Uterus (tissue), 4 donors: ENCODE measurements around the gene IGF2R. TPM values are rescaled to one million over a fixed set of nuclear protein-coding genes. Genes with fewer than 3 reads are reported as not detected.

Source experiments
- DNase-seq, 2 donors: peaks; one replicate each; pipeline ENCODE4 v3.0.0-alpha.2; 2019 to 2020
- H3K27ac ChIP-seq, 2 donors: fragments of 200-600 bp; sonication (generic); 1 replicate in 1 of 2; 2 replicates in 1 of 2; pipeline ENCODE4 v1.5.1; 2016 to 2018
- H3K27me3 ChIP-seq, 2 donors: fragments of 200-600 bp; sonication (generic); one replicate each; pipeline ENCODE4 v1.5.1; 2018 to 2019; ENCODE audit warnings: control low read depth in 1 of 2
- H3K36me3 ChIP-seq, 2 donors: fragments of 200-600 bp; sonication (generic); one replicate each; pipeline ENCODE4 v1.5.1; 2019; ENCODE audit warnings: control low read depth in 1 of 2
- H3K4me1 ChIP-seq, 2 donors: fragments of 200-600 bp; sonication (generic); one replicate each; pipeline ENCODE4 v1.5.1; 2018 to 2019; ENCODE audit warnings: control low read depth in 1 of 2
- H3K4me3 ChIP-seq, 2 donors: fragments of 200-600 bp; sonication (generic); 1 replicate in 1 of 2; 2 replicates in 1 of 2; pipeline ENCODE4 v1.5.1; 2018 to 2019; ENCODE audit warnings: mild to moderate bottlenecking in 1 of 2
- H3K9me3 ChIP-seq, 2 donors: fragments of 200-600 bp; sonication (generic); one replicate each; pipeline ENCODE4 v1.5.1; 2019; ENCODE audit warnings: control low read depth in 1 of 2
- CTCF ChIP-seq, 4 experiments: fragments of 200-600 bp in 2 of 4; fragments of 450-650 bp in 2 of 4; sonication (generic) in 2 of 4; IDR thresholded peaks; one replicate each; pipeline ENCODE4 v1.5.1; 2016 to 2019; ENCODE audit warnings: antibody characterized with exemption in 4 of 4, mild to moderate bottlenecking in 2 of 4, moderate library complexity in 1 of 4
- POLR2A ChIP-seq, 2 donors: fragments of 450-650 bp; IDR thresholded peaks; one replicate each; pipeline ENCODE4 v1.6.1; 2016; ENCODE audit warnings: antibody characterized with exemption in 2 of 2, mild to moderate bottlenecking in 1 of 2, moderate library complexity in 1 of 2
- intact Hi-C: fragments of 100-400 bp; cut with DNase I; formaldehyde crosslinking; loops from one replicate; pipeline ENCODE4 v1.15.1; 2023; ENCODE audit warnings: low total_unique reads
- total RNA-seq, 4 donors: library from RNA; depleted of rRNA in 3 of 4; stranded (reverse); fragments of >200 nt in 3 of 4; gene quantifications; one replicate each; pipeline versions ENCODE4 v1.1.0 to v1.2.4, GENCODE V29; 2014 to 2023
- donor health status: DM: yes; HTN: yes; CAD: no.

Gene IGF2R
- total RNA-seq, 4 donors from 2014 or later = 36.5 to 91.7 (median 61.7) TPM

GRCh38 chr6:160154471-160154870 is 185.6 kb downstream of the IGF2R start:
- no peak for DNase-seq
- TF ChIP-seq CTCF (IDR thresholded peaks at IDR 0.05) (no peak), POLR2A (IDR thresholded peaks at IDR 0.05) (no peak)
- intact Hi-C loops = no loop called here
- H3K27ac ChIP-seq = no peak overlapping the region
- no peak overlapping the region for H3K4me3 ChIP-seq
- H3K4me1 ChIP-seq = no peaks in the 10 kb centered on the region
- H3K27me3 ChIP-seq = no peaks in the 10 kb centered on the region
- no peaks in the 10 kb centered on the region for H3K9me3 ChIP-seq
- H3K36me3 ChIP-seq = no peaks in the 10 kb centered on the region

GRCh38 chr6:160156842-160157241 is 188.0 kb downstream of the IGF2R start:
- no peaks in the 10 kb centered on the region for H3K9me3 ChIP-seq
- DNase-seq = no peak
- TF ChIP-seq CTCF (IDR thresholded peaks at IDR 0.05) (no peak), POLR2A (IDR thresholded peaks at IDR 0.05) (no peak)
- no peaks in the 10 kb centered on the region for H3K4me1 ChIP-seq
- no peaks in the 10 kb centered on the region for H3K36me3 ChIP-seq
- no peak overlapping the region for H3K27ac ChIP-seq
- intact Hi-C loops = no loop called here
- no peaks in the 10 kb centered on the region for H3K27me3 ChIP-seq
- H3K4me3 ChIP-seq = no peak overlapping the region

- no peak for DNase-seq
- TF ChIP-seq CTCF (IDR thresholded peaks at IDR 0.05) (no peak), POLR2A (IDR thresholded peaks at IDR 0.05) (no peak)
- no peaks in the 10 kb centered on the region for H3K36me3 ChIP-seq
- intact Hi-C loops = no loop called here
- no peaks in the 10 kb centered on the region for H3K9me3 ChIP-seq
- no peaks in the 10 kb centered on the region for H3K27me3 ChIP-seq
- H3K4me3 ChIP-seq = no peak overlapping the region
- no peaks in the 10 kb centered on the region for H3K4me1 ChIP-seq
- H3K27ac ChIP-seq = no peak overlapping the region
Observed at GRCh38 chr6:160160450-160160849, 191.6 kb downstream of the IGF2R start.

Other genes with a start within 250 kb of the IGF2R start
- gene WTAP, start 241.6 kb upstream of the IGF2R start, total RNA-seq = 100 to 1,000 TPM in 2 of 4 donors, 10 to 100 TPM in 2; 33.3 to 139 (median 95.9) TPM
- gene ACAT2, start 207.0 kb upstream of the IGF2R start, total RNA-seq = 10 to 100 TPM in 2 of 4 donors, 1 to 10 TPM in 2; 5.6 to 19.6 (median 11.2) TPM
- gene TCP1, start 179.5 kb upstream of the IGF2R start, total RNA-seq = 100 to 1,000 TPM; 109 to 241 (median 170) TPM
- gene MRPL18, start 178.6 kb upstream of the IGF2R start, total RNA-seq = 10 to 100 TPM; 23.5 to 66.0 (median 46.8) TPM
- under 1 TPM in 1 of 4 donors, not detected in 3; 0.69 TPM for gene PNLDC1, start 168.8 kb upstream of the IGF2R start, total RNA-seq
- under 1 TPM; under 0.01 to 0.58 (median 0.43) TPM for gene MAS1, start 78.1 kb upstream of the IGF2R start, total RNA-seq
- 1 to 10 TPM in 1 of 4 donors, under 1 TPM in 1, not detected in 2; 0.35 to 5.4 TPM for gene SLC22A1, start 152.7 kb downstream of the IGF2R start, total RNA-seq